HepG2 (cell line): Measurements from ENCODE around the gene ARFGAP2. TPM values are rescaled to one million over a fixed set of nuclear protein-coding genes. Genes with fewer than 3 reads are reported as not detected.

ENCODE experiments used
- ATAC-seq: fragments of 200-7000 bp; cut with Tn5 transposase; 3 replicates; pipeline ENCODE4 v1.9.1; 2020; ENCODE audit warnings: mild to moderate bottlenecking, moderate library complexity
- BruUV-seq: library from RNA; stranded (reverse); fragments of 400-500 nt; replicated peaks from 2 replicates; lab custom pipeline; 2021; lab: Mats Ljungman, UMichigan
- CTCF ChIA-PET: fragments of 300-600 bp; formaldehyde crosslinking; extraction: SDS; loops from one replicate; lab custom pipeline; 2021; ENCODE audit warnings: low total read pairs, inconsistent platforms, low intra/inter-chr PET ratio; lab: Yijun Ruan, JAX
- POLR2A ChIA-PET: fragments of 350-600 bp; sonication (Branson Sonifier 250); formaldehyde crosslinking; loops from one replicate; lab custom pipeline; 2020; ENCODE audit warnings: antibody characterized with exemption, inconsistent platforms; lab: Yijun Ruan, JAX
- DNase-seq: peaks from one replicate; pipeline ENCODE4 v3.0.0-alpha.2; 2015; ENCODE audit warnings: low spot score
- FAIRE-seq: peaks from 3 replicates; lab custom pipeline; 2011; peaks lifted over from hg19 to GRCh38; lab: Jason Lieb, UNC
- H2AFZ ChIP-seq: one replicate; pipeline ENCODE4 v1.6.1; 2011; ENCODE audit warnings: low read length, inconsistent platforms
- H3K27ac ChIP-seq: fragments of 300-600 bp; 3 replicates; pipeline ENCODE4 v1.8.0; 2011; ENCODE audit warnings: mixed run types, mild to moderate bottlenecking, mixed read lengths, low read length, inconsistent platforms; ENCODE audit not compliant: insufficient read depth; ENCODE audit errors: extremely low read length
- H3K27me3 ChIP-seq, 2 experiments: fragments of 200-600 bp in 1 of 2; 2 replicates in 1 of 2; 3 replicates in 1 of 2; pipeline versions ENCODE4 v1.6.0 to v1.8.0; 2011; ENCODE audit warnings: low read length in 2 of 2, mild to moderate bottlenecking in 2 of 2, moderate library complexity in 2 of 2, inconsistent platforms in 1 of 2; ENCODE audit not compliant: insufficient read depth in 2 of 2, control insufficient read depth in 1 of 2
- H3K36me3 ChIP-seq, 2 experiments: fragments of 200-600 bp in 1 of 2; replicated peaks in 1 of 2; 2 replicates in 1 of 2; 3 replicates in 1 of 2; pipeline versions ENCODE4 v1.5.1 to v1.8.0; 2011; ENCODE audit warnings: low read length in 2 of 2, inconsistent platforms in 1 of 2; ENCODE audit not compliant: insufficient read depth in 2 of 2, control insufficient read depth in 1 of 2
- H3K4me1 ChIP-seq: 2 replicates; pipeline ENCODE4 v1.5.1; 2012; ENCODE audit warnings: low read length, inconsistent platforms; ENCODE audit not compliant: insufficient read depth
- H3K4me2 ChIP-seq: 2 replicates; pipeline ENCODE4 v1.6.0; 2011; ENCODE audit warnings: low read depth, low read length, inconsistent platforms
- H3K4me3 ChIP-seq, 3 experiments: fragments of 200-600 bp in 1 of 3; sonication (generic), shearing (Covaris generic) in 1 of 3; replicated peaks in 1 of 3; 2 replicates each; pipeline ENCODE4 v1.5.1; 2011 to 2016; ENCODE audit warnings: low read length in 3 of 3, inconsistent platforms in 2 of 3, low read depth in 2 of 3, mild to moderate bottlenecking in 2 of 3, control low read depth in 1 of 3, mixed read lengths in 1 of 3; ENCODE audit not compliant: insufficient read depth in 1 of 3
- H3K79me2 ChIP-seq: one replicate; pipeline ENCODE4 v1.6.1; 2011; ENCODE audit warnings: low read length, inconsistent platforms; ENCODE audit not compliant: insufficient read depth
- H3K9ac ChIP-seq: 2 replicates; pipeline ENCODE4 v1.6.0; 2011; ENCODE audit warnings: mild to moderate bottlenecking, low read depth, low read length, inconsistent platforms; ENCODE audit not compliant: insufficient read depth
- H3K9me3 ChIP-seq: 2 replicates; pipeline ENCODE4 v1.5.1; 2012; ENCODE audit warnings: mild to moderate bottlenecking, low read length
- H4K20me1 ChIP-seq: 2 replicates; pipeline ENCODE4 v1.6.0; 2011; ENCODE audit warnings: inconsistent platforms, mild to moderate bottlenecking, low read length, moderate library complexity; ENCODE audit not compliant: insufficient read depth
- EP300 ChIP-seq, 3 experiments: sonication (generic) in 1 of 3; formaldehyde crosslinking in 1 of 3; IDR thresholded peaks; 2 replicates each; pipeline versions ENCODE4 v1.5.1 to v1.6.1; 2011 to 2020; ENCODE audit warnings: low read depth in 2 of 3, low read length in 2 of 3, borderline replicate concordance in 1 of 3, improper control_type of control experiment in 1 of 3, mild to moderate bottlenecking in 1 of 3, missing genetic modification reagents in 1 of 3, moderate library complexity in 1 of 3
- GATAD1 ChIP-seq: IDR thresholded peaks from 2 replicates; pipeline ENCODE4 v1.6.1; 2016; ENCODE audit warnings: missing genetic modification reagents, missing compliant biosample characterization
- HOXA3 ChIP-seq: sonication (generic); formaldehyde crosslinking; IDR thresholded peaks from 2 replicates; pipeline ENCODE4 v1.5.0; 2020; ENCODE audit warnings: missing genetic modification reagents
- IKZF5 ChIP-seq: IDR thresholded peaks from 2 replicates; pipeline ENCODE4 v1.6.1; 2018; ENCODE audit warnings: missing genetic modification reagents, mild to moderate bottlenecking, missing compliant biosample characterization
- SAFB2 ChIP-seq: sonication (generic); formaldehyde crosslinking; IDR thresholded peaks from 2 replicates; pipeline ENCODE4 v1.5.1; 2020; ENCODE audit warnings: missing genetic modification reagents, low read depth, mild to moderate bottlenecking, borderline replicate concordance
- TCF7 ChIP-seq: sonication (generic); IDR thresholded peaks from 2 replicates; pipeline ENCODE4 v1.6.1; 2016; ENCODE audit warnings: antibody characterized with exemption, low read depth
- THAP8 ChIP-seq: sonication (generic); formaldehyde crosslinking; IDR thresholded peaks from 2 replicates; pipeline ENCODE4 v1.5.1; 2020; ENCODE audit warnings: missing genetic modification reagents, mild to moderate bottlenecking, borderline replicate concordance
- ZBTB26 ChIP-seq: IDR thresholded peaks from 2 replicates; pipeline ENCODE4 v1.6.1; 2016; ENCODE audit warnings: missing compliant biosample characterization, missing genetic modification reagents, borderline replicate concordance
- ZBTB39 ChIP-seq: sonication (generic); formaldehyde crosslinking; IDR thresholded peaks from 2 replicates; pipeline ENCODE4 v1.5.0; 2020; ENCODE audit warnings: missing genetic modification reagents
- ZBTB43 ChIP-seq: sonication (generic); formaldehyde crosslinking; conservative IDR thresholded peaks from 2 replicates; pipeline ENCODE4 v1.4.0; 2020; ENCODE audit warnings: missing genetic modification reagents
- ZFP82 ChIP-seq: sonication (generic); formaldehyde crosslinking; IDR thresholded peaks from 2 replicates; pipeline ENCODE4 v1.5.1; 2020; ENCODE audit warnings: mild to moderate bottlenecking, missing genetic modification reagents, borderline replicate concordance
- ZNF234 ChIP-seq: sonication (generic); formaldehyde crosslinking; conservative IDR thresholded peaks from 2 replicates; pipeline ENCODE4 v1.5.1; 2020; ENCODE audit warnings: mild to moderate bottlenecking, missing genetic modification reagents
- ZNF282 ChIP-seq: fragments of 450-650 bp; IDR thresholded peaks from 2 replicates; pipeline ENCODE4 v1.6.1; 2018; ENCODE audit not compliant: partially characterized antibody
- ZNF720 ChIP-seq: sonication (generic); formaldehyde crosslinking; IDR thresholded peaks from 2 replicates; pipeline ENCODE4 v1.4.0; 2020; ENCODE audit warnings: missing genetic modification reagents
- ZNF776 ChIP-seq: sonication (generic); formaldehyde crosslinking; IDR thresholded peaks from 2 replicates; pipeline ENCODE4 v1.4.0; 2020; ENCODE audit warnings: mild to moderate bottlenecking, missing genetic modification reagents
- WGBS: methylation state at CpG from one replicate; pipeline ENCODE4 v1.1.6; 2017; ENCODE audit warnings: low lambda C conversion rate; 5-methylcytosine and 5-hydroxymethylcytosine counted together
- in situ Hi-C: cut with HindIII; loops from 2 replicates; pipeline ENCODE4 v1.10.0; 2017; ENCODE audit warnings: low pct_unique_long_range_greater_than_20kb; ENCODE audit not compliant: extremely low pct_ligation_motif_present
- intact Hi-C: fragments of 100-400 bp; cut with micrococcal nuclease; formaldehyde crosslinking; loops from one replicate; pipeline ENCODE4 v1.10.0; 2022; ENCODE audit not compliant: unreplicated experiment
- polyA plus RNA-seq, 8 experiments: library from polyadenylated mRNA; depleted of rRNA in 3 of 8; stranded (reverse) in 7 of 8; unstranded in 1 of 8; fragments of >200 nt; fragmentation: Illumina TruSeq in 4 of 8; extraction: Trizol in 4 of 8; gene quantifications; 2 replicates each; pipeline versions ENCODE4 v1.2.1 to v1.2.3, GENCODE V29; 2011 to 2016; ENCODE audit warnings: low read depth in 4 of 8, missing spikeins in 1 of 8, mixed read lengths in 1 of 8; ENCODE audit not compliant: insufficient read depth in 1 of 8
- total RNA-seq, 5 experiments: library from RNA; depleted of rRNA; stranded (reverse); fragments of >200 nt; fragmentation: Illumina TruSeq; extraction: Trizol; gene quantifications; 2 replicates each; pipeline ENCODE4 v1.2.3, GENCODE V29; 2016; ENCODE audit warnings: low read depth in 1 of 5

Gene ARFGAP2
- total and polyA plus RNA-seq, 2 of the 13 experiments (the other 11 are each of a cell fraction or from before 2014, with no cell fraction given), result 32.3 to 75.3 TPM

- TF ChIP-seq ZBTB39 (no peak), THAP8 (CRISPR knock-in tag) (no peak)
- TF ChIP-seq, all 625 proteins: peak for 7
These were observed 1.6 kb upstream of the ARFGAP2 start (continued) for GRCh38 chr11:47178316-47178715.

GRCh38 chr11:47177846-47178245 lies 1.2 kb upstream of the ARFGAP2 start:
- in situ Hi-C loops (loop anchor here (5.0 kb wide), 2 partner anchors 69 to 174 kb away; partner anchors contain the start of genes ACP2 and MYBPC3), intact Hi-C loops (loop anchor here (1.0 kb wide), 3 partner anchors 9 to 177 kb away; no protein-coding TSS in a partner anchor)
- no TSS peak for BruUV-seq
- Histone ChIP-seq H3K36me3 (peaks cover 18 to 50% of the 10 kb centered on the region in 2 experiments), H2AFZ (no peak overlapping the region), H3K27ac (peak overlapping the region; percentile 84), H3K79me2 (peaks cover 41% of the 10 kb centered on the region), H4K20me1 (0 out of 2 replicates have a peak, but pooled peaks cover 3% of the 10 kb centered on the region), H3K9me3 (no peaks in the 10 kb centered on the region), H3K27me3 (no peaks in the 10 kb centered on the region; a peak in 1 of 5 replicates), H3K9ac (peak overlapping the region; percentile 93), H3K4me3 (peak overlapping the region in 1 of 3 experiments; percentile 75; a peak in 1 of 6 replicates), H3K4me2 (peak overlapping the region; percentile 89), H3K4me1 (peaks cover 59% of the 10 kb centered on the region)
- peak; percentile 50 for ATAC-seq
- ChIA-PET POLR2A (interaction anchor here (0.6 to 4.7 kb wide), 12 partner anchors 10 to 93 kb away, joined by 3 to 81 read pairs (median 6); partner anchors contain the start of genes ACP2, DDB2, MADD and NR1H3), CTCF (interaction anchor here (1.6 to 3.9 kb wide), 2 partner anchors 81 to 177 kb away, joined by 13 to 27 read pairs; partner anchors contain the start of gene NR1H3)
- peak; percentile 77 for FAIRE-seq
- DNase-seq, result peak; percentile 70
- 55% methylated on average over 2 of the region's 6 CpGs for WGBS
- no peak for TF ChIP-seq SAFB2
- peak; percentile 74; the same call in 1 of the 2 replicates for TF ChIP-seq IKZF5 (CRISPR knock-in tag)
- peak; percentile 71 for TF ChIP-seq HOXA3 (CRISPR knock-in tag)
- no peak for TF ChIP-seq ZFP82 (CRISPR knock-in tag)
- TF ChIP-seq ZNF776 (CRISPR knock-in tag), result no peak
- no peak for TF ChIP-seq ZNF282
- TF ChIP-seq ZBTB43 (CRISPR knock-in tag), result no peak
- no peak for TF ChIP-seq ZNF234 (CRISPR knock-in tag)
- no peak for TF ChIP-seq TCF7
- TF ChIP-seq EP300 (IDR thresholded peaks at IDR 0.05; ENCODE audit: low read depth in 2 of 2, low read length in 2 of 2), result peak in 1 of 2 experiments; percentile 50; a peak in 2 of 4 replicates
- no peak; the same call in 1 of the 2 replicates for TF ChIP-seq EP300 (CRISPR knock-in tag; IDR thresholded peaks at IDR 0.05; ENCODE audit: borderline replicate concordance)
- peak; percentile 66 for TF ChIP-seq GATAD1 (CRISPR knock-in tag)
- TF ChIP-seq ZBTB26 (CRISPR knock-in tag), result no peak
- no peak for TF ChIP-seq ZNF720 (CRISPR knock-in tag)
